GM18907 (cell line): ENCODE data around the gene CT45A2.
"Not testable (repeated sequence)": the region's sequence is repeated elsewhere in the genome, so short reads cannot be mapped to it uniquely, and the experiment has no call there.

Experiments used
- ATAC-seq: cut with Tn5 transposase; IDR thresholded peaks from one replicate; pipeline ENCODE4 v1.9.1; 2021; ENCODE audit warnings: mild to moderate bottlenecking, moderate library complexity; ENCODE audit not compliant: unreplicated experiment

The CT45A2 gene, protein sequence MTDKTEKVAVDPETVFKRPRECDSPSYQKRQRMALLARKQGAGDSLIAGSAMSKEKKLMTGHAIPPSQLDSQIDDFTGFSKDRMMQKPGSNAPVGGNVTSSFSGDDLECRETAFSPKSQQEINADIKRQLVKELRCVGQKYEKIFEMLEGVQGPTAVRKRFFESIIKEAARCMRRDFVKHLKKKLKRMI

DNA sequence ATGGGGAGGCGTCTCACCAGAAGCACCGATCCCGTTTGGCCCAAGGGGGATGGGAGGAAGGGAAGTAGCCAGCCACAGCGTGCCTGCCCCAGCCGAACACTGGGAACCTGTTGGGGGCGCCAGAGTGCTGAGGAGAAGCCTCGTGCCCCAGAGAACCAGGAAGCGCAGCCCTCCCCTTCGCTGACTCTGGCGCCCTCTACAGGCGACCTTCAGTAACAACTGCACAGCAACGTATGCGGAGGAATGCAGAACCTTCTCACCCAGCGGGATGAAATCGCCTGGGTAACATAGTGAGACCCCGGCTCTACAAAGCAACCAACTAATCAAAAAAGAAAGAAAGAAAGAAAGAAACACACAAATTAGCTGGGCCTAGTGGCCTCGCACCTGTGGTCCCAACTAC is at the start of gene CT45A2:
CT45A2 (minus strand) TSS at position 101 of the 400 bp plus-strand sequence. CDS start 3,747 bp downstream, outside the sequence.
- not testable (repeated sequence) for ATAC-seq

DNA sequence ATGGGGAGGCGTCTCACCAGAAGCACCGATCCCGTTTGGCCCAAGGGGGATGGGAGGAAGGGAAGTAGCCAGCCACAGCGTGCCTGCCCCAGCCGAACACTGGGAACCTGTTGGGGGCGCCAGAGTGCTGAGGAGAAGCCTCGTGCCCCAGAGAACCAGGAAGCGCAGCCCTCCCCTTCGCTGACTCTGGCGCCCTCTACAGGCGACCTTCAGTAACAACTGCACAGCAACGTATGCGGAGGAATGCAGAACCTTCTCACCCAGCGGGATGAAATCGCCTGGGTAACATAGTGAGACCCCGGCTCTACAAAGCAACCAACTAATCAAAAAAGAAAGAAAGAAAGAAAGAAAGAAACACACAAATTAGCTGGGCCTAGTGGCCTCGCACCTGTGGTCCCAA is 34.6 kb upstream of the CT45A2 start, which contains the start of gene CT45A8:
CT45A8 (minus strand) TSS at position 101 of the 400 bp plus-strand sequence. CDS start 3,755 bp downstream, outside the sequence.
- ATAC-seq: not testable (repeated sequence)

DNA sequence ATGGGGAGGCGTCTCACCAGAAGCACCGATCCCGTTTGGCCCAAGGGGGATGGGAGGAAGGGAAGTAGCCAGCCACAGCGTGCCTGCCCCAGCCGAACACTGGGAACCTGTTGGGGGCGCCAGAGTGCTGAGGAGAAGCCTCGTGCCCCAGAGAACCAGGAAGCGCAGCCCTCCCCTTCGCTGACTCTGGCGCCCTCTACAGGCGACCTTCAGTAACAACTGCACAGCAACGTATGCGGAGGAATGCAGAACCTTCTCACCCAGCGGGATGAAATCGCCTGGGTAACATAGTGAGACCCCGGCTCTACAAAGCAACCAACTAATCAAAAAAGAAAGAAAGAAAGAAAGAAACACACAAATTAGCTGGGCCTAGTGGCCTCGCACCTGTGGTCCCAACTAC is 17.4 kb upstream of the CT45A2 start, which contains the start of gene CT45A7:
CT45A7 (minus strand) TSS at position 101 of the 400 bp plus-strand sequence. CDS start 3,747 bp downstream, outside the sequence.
- not testable (repeated sequence) for ATAC-seq

DNA sequence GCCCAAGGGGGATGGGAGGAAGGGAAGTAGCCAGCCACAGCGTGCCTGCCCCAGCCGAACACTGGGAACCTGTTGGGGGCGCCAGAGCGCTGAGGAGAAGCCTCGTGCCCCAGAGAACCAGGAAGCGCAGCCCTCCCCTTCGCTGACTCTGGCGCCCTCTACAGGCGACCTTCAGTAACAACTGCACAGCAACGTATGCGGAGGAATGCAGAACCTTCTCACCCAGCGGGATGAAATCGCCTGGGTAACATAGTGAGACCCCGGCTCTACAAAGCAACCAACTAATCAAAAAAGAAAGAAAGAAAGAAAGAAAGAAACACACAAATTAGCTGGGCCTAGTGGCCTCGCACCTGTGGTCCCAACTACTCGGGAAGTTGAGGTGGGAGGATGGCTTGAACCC is 17.1 kb downstream of the CT45A2 start, which contains the start of gene CT45A6:
CT45A6 (minus strand) TSS at position 101 of the 400 bp plus-strand sequence. CDS start 3,794 bp downstream, outside the sequence.
- not testable (repeated sequence) for ATAC-seq

DNA sequence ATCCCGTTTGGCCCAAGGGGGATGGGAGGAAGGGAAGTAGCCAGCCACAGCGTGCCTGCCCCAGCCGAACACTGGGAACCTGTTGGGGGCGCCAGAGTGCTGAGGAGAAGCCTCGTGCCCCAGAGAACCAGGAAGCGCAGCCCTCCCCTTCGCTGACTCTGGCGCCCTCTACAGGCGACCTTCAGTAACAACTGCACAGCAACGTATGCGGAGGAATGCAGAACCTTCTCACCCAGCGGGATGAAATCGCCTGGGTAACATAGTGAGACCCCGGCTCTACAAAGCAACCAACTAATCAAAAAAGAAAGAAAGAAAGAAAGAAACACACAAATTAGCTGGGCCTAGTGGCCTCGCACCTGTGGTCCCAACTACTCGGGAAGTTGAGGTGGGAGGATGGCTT is 34.4 kb downstream of the CT45A2 start, which contains the start of gene CT45A5:
CT45A5 (minus strand) TSS at position 101 of the 400 bp plus-strand sequence. CDS start 3,774 bp downstream, outside the sequence.
- not testable (repeated sequence) for ATAC-seq

DNA sequence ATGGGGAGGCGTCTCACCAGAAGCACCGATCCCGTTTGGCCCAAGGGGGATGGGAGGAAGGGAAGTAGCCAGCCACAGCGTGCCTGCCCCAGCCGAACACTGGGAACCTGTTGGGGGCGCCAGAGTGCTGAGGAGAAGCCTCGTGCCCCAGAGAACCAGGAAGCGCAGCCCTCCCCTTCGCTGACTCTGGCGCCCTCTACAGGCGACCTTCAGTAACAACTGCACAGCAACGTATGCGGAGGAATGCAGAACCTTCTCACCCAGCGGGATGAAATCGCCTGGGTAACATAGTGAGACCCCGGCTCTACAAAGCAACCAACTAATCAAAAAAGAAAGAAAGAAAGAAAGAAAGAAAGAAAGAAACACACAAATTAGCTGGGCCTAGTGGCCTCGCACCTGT is 51.7 kb downstream of the CT45A2 start, which contains the start of gene CT45A3:
CT45A3 (minus strand) TSS at position 101 of the 400 bp plus-strand sequence. CDS start 3,747 bp downstream, outside the sequence.
- not testable (repeated sequence) for ATAC-seq
